ENCODE results near the gene TMPRSS11D.

Gene TMPRSS11D, protein sequence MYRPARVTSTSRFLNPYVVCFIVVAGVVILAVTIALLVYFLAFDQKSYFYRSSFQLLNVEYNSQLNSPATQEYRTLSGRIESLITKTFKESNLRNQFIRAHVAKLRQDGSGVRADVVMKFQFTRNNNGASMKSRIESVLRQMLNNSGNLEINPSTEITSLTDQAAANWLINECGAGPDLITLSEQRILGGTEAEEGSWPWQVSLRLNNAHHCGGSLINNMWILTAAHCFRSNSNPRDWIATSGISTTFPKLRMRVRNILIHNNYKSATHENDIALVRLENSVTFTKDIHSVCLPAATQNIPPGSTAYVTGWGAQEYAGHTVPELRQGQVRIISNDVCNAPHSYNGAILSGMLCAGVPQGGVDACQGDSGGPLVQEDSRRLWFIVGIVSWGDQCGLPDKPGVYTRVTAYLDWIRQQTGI

GRCh38 chr4:67883902-67884301 lies at the start of gene TMPRSS11D:
Gene TMPRSS11D (minus strand): TSS chr4:67884002. CDS start chr4:67883933, 69 bp downstream.
- DNase-seq (ENCODE audit: low read depth in 2 of 3, low spot score in 2 of 3): no peak

DNA sequence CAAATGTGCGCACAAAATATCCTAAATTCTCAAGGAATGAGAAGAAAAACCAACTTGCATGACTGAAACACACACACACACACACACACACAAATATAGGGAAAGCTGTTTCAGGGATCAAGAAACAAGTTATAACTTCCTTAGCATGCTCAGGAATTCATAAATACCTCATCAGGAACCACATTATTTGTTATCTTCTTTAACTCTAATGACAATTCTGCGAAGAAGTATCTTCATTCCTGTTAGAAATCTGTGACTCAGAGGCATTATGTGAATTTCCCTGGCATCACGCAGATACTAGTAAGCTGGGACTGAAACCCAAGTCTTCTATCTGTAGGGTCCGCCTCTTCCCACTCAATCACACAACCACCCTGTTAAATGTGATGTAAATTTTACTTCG lies 49.2 kb upstream of the TMPRSS11D start:
- DNase-seq (ENCODE audit: low read depth in 2 of 3, low spot score in 2 of 3): no peak

DNA sequence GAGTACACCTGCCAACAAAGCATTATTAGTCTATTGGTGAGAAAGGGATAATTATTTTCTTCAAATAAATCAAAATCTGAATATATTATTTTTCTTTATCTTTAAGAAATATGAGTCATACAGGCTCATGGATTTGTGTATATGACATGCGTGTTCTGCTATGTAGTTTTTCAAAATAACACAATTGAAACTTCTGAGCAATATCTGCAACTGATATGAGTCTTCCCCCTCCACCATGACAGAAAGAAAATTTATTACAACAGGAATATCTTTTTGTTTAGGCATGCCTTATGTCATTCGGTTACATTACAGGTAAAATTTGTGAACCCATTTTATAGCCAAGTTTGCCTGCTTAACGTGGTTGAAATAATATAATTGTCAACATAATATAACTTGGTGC lies 47.5 kb upstream of the TMPRSS11D start:
- DNase-seq (ENCODE audit: low read depth in 2 of 3, low spot score in 2 of 3): no peak

GRCh38 chr4:67929426-67929825 lies 45.6 kb upstream of the TMPRSS11D start:
- DNase-seq (ENCODE audit: low read depth in 2 of 3, low spot score in 2 of 3): no peak

- no peak for DNase-seq (ENCODE audit: low read depth in 2 of 3, low spot score in 2 of 3)
Observed at GRCh38 chr4:67928546-67928945, 44.7 kb upstream of the TMPRSS11D start.

DNA sequence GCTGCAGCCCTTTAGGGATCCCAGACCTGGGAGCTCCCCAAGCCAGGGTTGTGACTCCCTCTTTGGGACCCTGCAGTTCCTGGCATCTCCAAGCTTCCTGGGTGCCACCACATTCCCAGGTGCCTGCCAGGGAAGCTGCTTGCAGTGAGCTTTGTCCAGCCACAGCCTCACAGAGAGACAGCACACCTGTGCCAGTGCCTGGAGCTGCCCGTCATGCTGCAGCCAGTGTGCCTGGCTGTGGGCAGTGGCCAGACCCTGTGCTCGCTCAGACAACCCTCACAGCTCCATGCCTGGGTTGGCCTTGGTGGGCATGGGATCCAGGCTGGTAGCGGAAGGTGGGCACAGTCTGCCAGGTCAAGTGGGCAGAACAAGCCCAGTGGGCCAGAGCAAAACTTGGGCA lies 43.4 kb upstream of the TMPRSS11D start:
- DNase-seq (ENCODE audit: low read depth in 2 of 3, low spot score in 2 of 3): no peak

DNA sequence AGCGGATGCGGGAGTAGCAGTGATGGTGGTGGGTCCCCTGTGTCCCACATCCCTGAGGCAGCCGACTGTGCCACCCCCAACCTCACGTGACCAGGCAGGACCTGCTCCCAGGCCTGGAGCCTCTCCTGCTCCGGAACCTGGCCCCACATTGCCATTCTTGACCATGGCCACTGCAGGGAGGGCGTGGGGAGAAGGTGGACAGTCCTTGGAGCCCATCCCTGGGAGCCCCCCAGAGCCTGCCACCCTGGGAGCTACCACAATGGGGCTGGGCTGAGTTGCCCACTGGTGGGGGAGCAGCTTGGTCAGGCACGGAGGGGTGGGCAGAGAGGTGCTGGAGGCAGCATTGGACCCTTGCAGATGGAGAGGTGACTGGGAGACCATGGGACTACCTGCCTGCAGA lies 42.7 kb upstream of the TMPRSS11D start:
- no peak for DNase-seq (ENCODE audit: low read depth in 2 of 3, low spot score in 2 of 3)

- DNase-seq (ENCODE audit: low read depth in 2 of 3, low spot score in 2 of 3): no peak
Observed at GRCh38 chr4:67922697-67923096, 38.9 kb upstream of the TMPRSS11D start.

DNA sequence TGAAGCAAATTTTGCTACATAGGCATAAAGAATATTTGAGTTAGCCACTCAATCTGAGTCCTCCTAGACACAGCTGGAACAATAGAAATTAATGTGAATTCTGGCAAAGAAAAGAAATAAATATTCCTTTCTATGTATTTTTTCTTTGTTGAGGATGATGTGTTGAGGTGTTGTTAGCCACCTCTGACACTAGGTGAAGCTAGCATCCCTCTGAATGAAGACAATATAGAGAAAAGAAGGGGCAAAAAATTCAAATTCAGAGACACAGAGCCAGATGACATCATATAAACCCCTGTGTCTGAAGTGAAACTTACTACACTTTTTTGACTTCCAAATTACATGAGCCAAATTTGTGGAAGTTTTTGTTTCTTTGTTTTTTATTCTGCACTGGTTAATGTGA lies 34.6 kb upstream of the TMPRSS11D start:
- DNase-seq (ENCODE audit: low read depth in 2 of 3, low spot score in 2 of 3): no peak

DNA sequence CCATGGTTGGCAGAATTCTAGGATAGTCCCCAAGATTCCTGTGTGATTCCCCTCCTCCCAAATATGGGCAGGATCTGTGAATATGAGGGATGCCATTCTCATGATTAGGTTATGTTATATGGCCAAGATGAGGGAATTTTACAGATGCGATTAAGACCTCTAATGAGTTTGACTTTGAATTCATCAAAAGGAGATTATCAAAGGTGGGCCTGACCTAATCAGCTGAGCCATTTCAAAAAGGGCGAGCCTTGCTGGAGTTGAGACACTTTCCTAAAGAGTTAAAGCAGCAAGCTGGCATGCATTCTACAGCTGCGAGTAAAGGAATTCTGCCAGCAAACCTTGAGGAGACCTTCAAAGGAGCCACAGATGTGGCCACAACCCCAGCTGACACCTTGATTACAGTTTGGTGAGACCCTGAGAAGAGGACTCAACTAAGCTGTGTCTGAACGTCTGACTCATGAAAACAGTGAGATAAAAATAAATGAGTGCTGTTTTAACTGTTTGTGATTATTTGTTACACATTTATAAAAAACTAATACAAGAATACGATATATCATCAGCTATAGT lies 31.7 kb upstream of the TMPRSS11D start:
- no peak for DNase-seq (ENCODE audit: low read depth in 2 of 3, low spot score in 2 of 3)

DNA sequence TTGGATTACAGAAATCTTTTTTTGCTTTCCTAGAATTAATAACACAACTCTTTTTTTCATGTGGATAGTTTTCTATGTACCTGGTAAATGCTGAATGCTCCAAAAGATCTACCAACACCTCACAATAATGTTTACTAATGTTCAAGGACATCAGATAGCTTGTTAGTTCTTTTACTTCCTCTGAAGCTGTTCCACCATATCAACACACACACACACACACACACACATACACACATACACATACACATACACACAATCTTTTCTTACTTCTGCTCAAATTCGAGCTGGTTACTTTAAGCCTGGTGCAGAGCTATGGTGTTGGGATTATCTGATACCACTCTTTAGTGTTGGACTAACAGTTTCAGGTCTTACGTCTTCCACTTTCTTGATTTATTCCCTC lies 28.3 kb upstream of the TMPRSS11D start:
- no peak for DNase-seq (ENCODE audit: low read depth in 2 of 3, low spot score in 2 of 3)

GRCh38 chr4:67911638-67912037 lies 27.8 kb upstream of the TMPRSS11D start:
- no peak for DNase-seq (ENCODE audit: low read depth in 2 of 3, low spot score in 2 of 3)

DNA sequence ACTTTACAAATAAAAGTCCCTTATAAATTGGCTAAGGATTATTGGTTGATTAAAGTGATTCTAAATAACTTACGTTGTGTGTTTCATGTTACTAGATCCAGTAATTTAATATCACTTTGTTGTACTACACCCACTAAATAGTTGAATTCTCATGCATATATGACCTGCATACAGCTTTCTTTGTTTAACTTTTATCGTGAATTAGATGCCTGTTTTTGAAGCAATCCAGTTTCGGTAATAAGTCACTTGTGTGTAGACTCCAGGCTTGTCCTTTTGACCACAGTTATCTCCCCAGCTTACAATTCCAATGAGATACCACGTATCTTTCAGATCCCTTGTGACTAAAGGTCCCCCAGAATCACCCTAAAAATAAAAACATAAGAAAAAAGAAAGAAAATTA lies 27.3 kb upstream of the TMPRSS11D start:
- no peak for DNase-seq (ENCODE audit: low read depth in 2 of 3, low spot score in 2 of 3)

- no peak for DNase-seq (ENCODE audit: low read depth in 2 of 3, low spot score in 2 of 3)
Observed at GRCh38 chr4:67910585-67910905, 26.7 kb upstream of the TMPRSS11D start.

DNA sequence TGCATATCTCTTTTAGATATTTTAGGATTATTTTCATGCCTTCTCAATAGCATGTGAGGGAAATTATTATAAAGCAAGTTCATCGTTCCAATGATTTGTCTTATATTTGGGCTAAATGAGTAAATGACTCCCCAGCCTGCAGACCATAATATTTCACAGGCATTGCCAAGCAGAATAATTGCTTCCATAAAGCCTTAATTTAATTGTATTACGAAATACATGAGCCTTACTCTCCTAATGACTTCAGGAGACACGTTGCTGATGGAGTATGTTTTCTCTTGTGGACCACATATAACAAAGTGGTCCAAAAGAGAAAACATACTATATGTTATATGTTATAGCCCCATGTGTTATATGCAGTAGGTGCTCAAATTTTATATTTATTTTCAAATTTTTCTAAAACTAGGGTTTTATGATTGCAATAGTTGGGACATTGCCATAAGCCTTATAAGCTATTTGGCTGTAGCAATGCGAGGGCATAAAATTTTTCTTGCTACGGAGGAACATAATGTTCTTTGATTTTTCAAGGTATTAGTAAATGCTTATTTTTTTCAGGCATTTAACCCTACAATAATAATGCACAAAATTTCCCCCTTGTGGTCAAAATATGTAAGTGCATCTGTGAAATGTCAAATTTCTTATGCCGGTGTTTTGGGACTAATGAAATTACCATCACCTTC lies 26.2 kb upstream of the TMPRSS11D start:
- no peak for DNase-seq (ENCODE audit: low read depth in 2 of 3, low spot score in 2 of 3)

- DNase-seq (ENCODE audit: low read depth in 2 of 3, low spot score in 2 of 3): no peak
Observed at GRCh38 chr4:67907650-67908049, 23.8 kb upstream of the TMPRSS11D start.

DNA sequence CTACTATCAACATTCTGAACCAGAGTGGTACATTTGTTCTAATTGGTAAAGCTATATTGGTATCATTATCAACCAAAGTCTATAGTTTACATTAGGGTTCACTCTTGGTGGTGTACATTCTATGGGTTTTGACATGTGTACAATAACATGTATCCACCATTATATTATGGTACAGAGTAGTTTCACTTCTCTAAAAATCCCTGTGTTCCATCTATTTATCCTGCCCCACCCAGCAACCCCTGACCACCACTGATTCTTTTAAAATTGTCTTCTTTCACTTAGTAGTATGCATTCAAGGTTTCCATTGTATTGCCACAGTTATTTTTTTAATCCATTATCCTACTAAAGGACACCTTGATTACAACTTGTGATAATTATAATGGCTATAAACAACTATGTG lies 15.3 kb upstream of the TMPRSS11D start:
- no peak for DNase-seq (ENCODE audit: low read depth in 2 of 3, low spot score in 2 of 3)

DNA sequence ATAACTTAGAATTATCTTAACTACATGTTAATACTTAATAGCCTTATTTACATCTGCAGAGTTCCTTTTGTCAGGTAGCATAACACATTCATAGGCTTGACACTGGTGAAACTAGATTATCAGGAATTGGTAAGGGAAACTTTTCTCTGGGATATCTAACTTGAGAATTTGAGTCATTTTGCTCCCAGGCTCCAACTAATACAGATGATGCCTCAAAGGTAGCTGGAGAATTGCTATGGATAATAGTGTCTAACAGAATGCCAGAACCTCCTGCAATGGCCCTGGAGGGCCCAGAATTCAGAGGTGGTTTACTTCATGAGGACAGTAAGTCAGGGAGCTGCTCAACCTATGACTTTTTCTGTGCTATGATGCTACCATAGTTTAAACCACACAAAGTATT lies 13.9 kb upstream of the TMPRSS11D start:
- DNase-seq (ENCODE audit: low read depth in 2 of 3, low spot score in 2 of 3): no peak

GRCh38 chr4:67896421-67897065 lies 12.7 kb upstream of the TMPRSS11D start:
- DNase-seq (ENCODE audit: low read depth in 2 of 3, low spot score in 2 of 3): no peak

- no peak for DNase-seq (ENCODE audit: low read depth in 2 of 3, low spot score in 2 of 3)
Observed at GRCh38 chr4:67894659-67895058, 10.9 kb upstream of the TMPRSS11D start.

DNA sequence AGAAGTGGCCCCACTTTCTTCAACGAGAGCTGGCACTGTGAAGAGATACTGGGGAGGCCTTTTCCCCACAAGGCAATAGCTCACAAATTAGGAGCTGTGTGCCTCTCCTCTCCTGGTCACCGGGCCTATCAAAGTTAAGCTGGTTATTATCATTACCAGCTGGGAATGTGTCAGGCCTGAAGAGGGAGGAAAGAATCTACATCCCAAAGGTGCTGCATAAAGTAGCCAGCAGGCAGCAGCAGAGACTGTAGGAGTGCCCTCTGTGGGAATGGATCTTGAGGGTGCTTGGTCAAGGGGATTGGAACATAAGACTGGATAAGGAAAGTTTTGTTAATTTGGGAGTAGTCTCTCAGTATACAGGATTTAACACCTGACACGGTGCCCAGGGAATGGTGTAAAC lies 9.1 kb upstream of the TMPRSS11D start:
- no peak for DNase-seq (ENCODE audit: low read depth in 2 of 3, low spot score in 2 of 3)

GRCh38 chr4:67892253-67892652 lies 8.5 kb upstream of the TMPRSS11D start:
- no peak for DNase-seq (ENCODE audit: low read depth in 2 of 3, low spot score in 2 of 3)

All from activated CD8-positive, alpha-beta memory T cell treated with anti-CD3 and anti-CD28 coated beads for 48 hours (primary cell).